ENCODE results near the gene IARS1. TPM values are rescaled to one million over a fixed set of nuclear protein-coding genes. Genes with fewer than 3 reads are reported as not detected.

The IARS1 gene
- total and polyA plus RNA-seq, 2 of the 4 experiments (the other 2 are of a cell fraction): 85.3 to 414 TPM

DNA sequence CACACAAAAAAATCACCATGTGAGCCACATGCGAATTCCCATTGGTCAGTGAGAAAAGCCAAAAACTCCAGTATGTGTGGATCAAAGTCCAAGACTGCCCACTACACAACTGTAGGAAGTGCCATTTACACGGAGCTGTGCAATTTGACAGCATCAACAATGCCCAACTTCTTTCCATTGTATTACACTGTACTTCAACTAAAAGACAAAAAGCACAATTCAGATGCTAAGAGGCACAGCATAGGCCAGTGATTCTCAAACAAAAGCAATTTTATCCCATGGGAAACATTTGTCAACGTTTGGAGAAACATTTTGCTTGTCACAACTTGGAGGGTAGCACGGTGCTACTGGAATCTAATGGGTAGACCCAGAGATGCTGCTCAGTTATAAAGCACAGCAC lies 39.8 kb downstream of the IARS1 start (continued):
- TF ChIP-seq, protein P1, sequence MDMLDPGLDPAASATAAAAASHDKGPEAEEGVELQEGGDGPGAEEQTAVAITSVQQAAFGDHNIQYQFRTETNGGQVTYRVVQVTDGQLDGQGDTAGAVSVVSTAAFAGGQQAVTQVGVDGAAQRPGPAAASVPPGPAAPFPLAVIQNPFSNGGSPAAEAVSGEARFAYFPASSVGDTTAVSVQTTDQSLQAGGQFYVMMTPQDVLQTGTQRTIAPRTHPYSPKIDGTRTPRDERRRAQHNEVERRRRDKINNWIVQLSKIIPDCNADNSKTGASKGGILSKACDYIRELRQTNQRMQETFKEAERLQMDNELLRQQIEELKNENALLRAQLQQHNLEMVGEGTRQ (IDR thresholded peaks at IDR 0.05; ENCODE audit: low read depth, low read length): no peak
- TF ChIP-seq POLR2A (IDR thresholded peaks at IDR 0.05; ENCODE audit: low read depth, low read length) (no peak), FOS (IDR thresholded peaks at IDR 0.05; ENCODE audit: low read depth, low read length) (no peak), SMC3 (IDR thresholded peaks at IDR 0.05; ENCODE audit: low read depth, low read length) (no peak), MAFK (IDR thresholded peaks at IDR 0.05; ENCODE audit: low read depth, low read length) (no peak)

DNA sequence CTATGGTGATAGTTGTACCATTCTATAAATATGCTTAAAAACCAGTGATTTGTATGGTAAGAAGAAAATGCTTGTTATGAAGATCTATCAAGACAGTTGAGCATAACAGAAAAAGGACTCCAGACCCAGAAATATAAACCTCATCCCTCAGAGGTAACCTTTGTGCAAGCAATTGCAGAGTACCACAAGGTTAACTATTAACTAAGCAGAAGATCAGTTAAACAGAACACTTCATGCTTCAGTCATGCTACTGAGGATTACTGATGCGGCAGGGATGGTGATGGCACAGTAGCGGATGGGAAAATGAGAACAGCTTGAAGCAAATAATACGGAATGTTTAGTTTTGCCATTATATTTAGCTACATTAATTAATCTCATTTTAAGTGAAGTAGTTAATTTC lies 45.5 kb downstream of the IARS1 start:
- Histone ChIP-seq H3K4me2 (ENCODE audit: low read depth, low read length) (no peak overlapping the region), H4K20me1 (ENCODE audit: insufficient read depth, low read length) (peaks cover 9% of the 10 kb centered on the region), H4K5ac (ENCODE audit: low read depth, low read length) (peak overlapping the region; percentile 98), H3K9me3 (ENCODE audit: control insufficient read depth, insufficient read depth, low read length) (no peaks in the 10 kb centered on the region), H4K8ac (ENCODE audit: low read depth in 2 of 2, low read length in 2 of 2) (peak overlapping the region; percentile 13 to 97; a peak in 3 of 4 replicates), H2AFZ (replicated peaks; ENCODE audit: low read length, poor library complexity) (no peak overlapping the region), H3K14ac (replicated peaks; ENCODE audit: low read depth, low read length) (0 out of 2 replicates have a peak overlapping the region, but pooled peaks have one; percentile 6), H2AK9ac (replicated peaks; ENCODE audit: low read depth, low read length, poor library complexity) (no peak overlapping the region), H4K91ac (ENCODE audit: insufficient read depth, low read depth, low read length) (peak overlapping the region; percentile 100), H3K27ac (ENCODE audit: insufficient read depth, low read length) (peak overlapping the region; percentile 74), H3K36me3 (ENCODE audit: control insufficient read depth, insufficient read depth, low read length) (peaks cover 58% of the 10 kb centered on the region), H3K9ac (ENCODE audit: low read depth, low read length) (no peak overlapping the region), H2AK5ac (ENCODE audit: low read depth, low read length) (peak overlapping the region; percentile 41), H3K4me1 (ENCODE audit: control insufficient read depth, insufficient read depth, low read length) (peaks cover 28% of the 10 kb centered on the region), H2BK15ac (ENCODE audit: low read depth, low read length) (peak overlapping the region; percentile 80; the same call in 2 of the 3 replicates), H3K56ac (ENCODE audit: extremely low read depth, insufficient read depth, low read length) (peak overlapping the region; percentile 0; the same call in 1 of the 2 replicates), H3K23ac (ENCODE audit: low read depth, low read length) (peak overlapping the region; percentile 74; the same call in 1 of the 2 replicates), H3K18ac (ENCODE audit: low read depth, low read length) (peak overlapping the region; percentile 100), H3K4ac (ENCODE audit: low read depth, low read length) (peak overlapping the region; percentile 100), H3K4me3 (ENCODE audit: insufficient read depth, low read depth, low read length) (no peak overlapping the region), H3K27me3 (ENCODE audit: control insufficient read depth, insufficient read depth, low read length) (no peaks in the 10 kb centered on the region), H3K9me1 (ENCODE audit: insufficient read depth, low read length) (peaks cover 17% of the 10 kb centered on the region), H2BK20ac (ENCODE audit: low read depth, low read length) (peak overlapping the region; percentile 100), H2BK120ac (ENCODE audit: low read depth, low read length) (peak overlapping the region; percentile 100), H2BK5ac (ENCODE audit: low read depth, low read length, poor library complexity, severe bottlenecking) (peak overlapping the region; percentile 100), H3K79me1 (ENCODE audit: low read depth in 1 of 2, low read length in 2 of 2) (peaks cover 16 to 43% of the 10 kb centered on the region in 2 experiments)
- ChIA-PET CTCF (no interaction called here), POLR2A (ENCODE audit: unreplicated experiment) (no interaction called here)
- dilution Hi-C loops (cut with HindIII; ENCODE audit: low sequenced_read_pairs, unreplicated experiment) (no loop called here), intact Hi-C loops (cut with micrococcal nuclease) (loop anchor here (5.0 to 10.0 kb wide), 2 partner anchors 34 to 473 kb away; no protein-coding TSS in a partner anchor), in situ Hi-C loops (cut with MboI; ENCODE audit: low sequenced_read_pairs) (loop anchor here (5.0 kb wide), 1 partner anchor 44 kb away; the partner anchor contains the start of gene IARS1)
- no peak for DNase-seq
- ATAC-seq (ENCODE audit: low read depth): no peak
- no TSS peak for BruUV-seq (replicated peaks)
- no CpG with 5 or more reads among the region's 3 CpGs for WGBS, 2 experiments (ENCODE audit: extremely low coverage in 2 of 2, insufficient read length in 1 of 2)
- no peak for TF ChIP-seq POLR2A (IDR thresholded peaks at IDR 0.05; ENCODE audit: low read depth, low read length)
- no peak for TF ChIP-seq SMC3 (IDR thresholded peaks at IDR 0.05; ENCODE audit: low read depth, low read length)
- TF ChIP-seq, protein P2, sequence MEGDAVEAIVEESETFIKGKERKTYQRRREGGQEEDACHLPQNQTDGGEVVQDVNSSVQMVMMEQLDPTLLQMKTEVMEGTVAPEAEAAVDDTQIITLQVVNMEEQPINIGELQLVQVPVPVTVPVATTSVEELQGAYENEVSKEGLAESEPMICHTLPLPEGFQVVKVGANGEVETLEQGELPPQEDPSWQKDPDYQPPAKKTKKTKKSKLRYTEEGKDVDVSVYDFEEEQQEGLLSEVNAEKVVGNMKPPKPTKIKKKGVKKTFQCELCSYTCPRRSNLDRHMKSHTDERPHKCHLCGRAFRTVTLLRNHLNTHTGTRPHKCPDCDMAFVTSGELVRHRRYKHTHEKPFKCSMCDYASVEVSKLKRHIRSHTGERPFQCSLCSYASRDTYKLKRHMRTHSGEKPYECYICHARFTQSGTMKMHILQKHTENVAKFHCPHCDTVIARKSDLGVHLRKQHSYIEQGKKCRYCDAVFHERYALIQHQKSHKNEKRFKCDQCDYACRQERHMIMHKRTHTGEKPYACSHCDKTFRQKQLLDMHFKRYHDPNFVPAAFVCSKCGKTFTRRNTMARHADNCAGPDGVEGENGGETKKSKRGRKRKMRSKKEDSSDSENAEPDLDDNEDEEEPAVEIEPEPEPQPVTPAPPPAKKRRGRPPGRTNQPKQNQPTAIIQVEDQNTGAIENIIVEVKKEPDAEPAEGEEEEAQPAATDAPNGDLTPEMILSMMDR (conservative IDR thresholded peaks at IDR 0.05; ENCODE audit: low read depth, low read length): no peak
- TF ChIP-seq, protein P1 (IDR thresholded peaks at IDR 0.05; ENCODE audit: low read depth, low read length): no peak
- TF ChIP-seq MXI1 (IDR thresholded peaks at IDR 0.05; ENCODE audit: borderline replicate concordance, low read depth, low read length): no peak
- TF ChIP-seq NFE2L2 (IDR thresholded peaks at IDR 0.05; ENCODE audit: low read depth, low read length): no peak
- TF ChIP-seq CEBPB (IDR thresholded peaks at IDR 0.05; ENCODE audit: low read depth, low read length): no peak
- TF ChIP-seq MAZ (IDR thresholded peaks at IDR 0.05; ENCODE audit: borderline replicate concordance, low read depth, low read length): no peak
- no peak for TF ChIP-seq RFX5 (IDR thresholded peaks at IDR 0.05; ENCODE audit: low read depth, low read length)
